HG03439 (cell line): ENCODE data around the gene GAA.
"Not testable (repeated sequence)": the region's sequence is repeated elsewhere in the genome, so short reads cannot be mapped to it uniquely, and the experiment has no call there.

Source experiments
- ATAC-seq: cut with Tn5 transposase; IDR thresholded peaks from one replicate; pipeline ENCODE4 v1.9.1; 2021; ENCODE audit warnings: mild to moderate bottlenecking, moderate library complexity; ENCODE audit not compliant: unreplicated experiment

Gene GAA

DNA sequence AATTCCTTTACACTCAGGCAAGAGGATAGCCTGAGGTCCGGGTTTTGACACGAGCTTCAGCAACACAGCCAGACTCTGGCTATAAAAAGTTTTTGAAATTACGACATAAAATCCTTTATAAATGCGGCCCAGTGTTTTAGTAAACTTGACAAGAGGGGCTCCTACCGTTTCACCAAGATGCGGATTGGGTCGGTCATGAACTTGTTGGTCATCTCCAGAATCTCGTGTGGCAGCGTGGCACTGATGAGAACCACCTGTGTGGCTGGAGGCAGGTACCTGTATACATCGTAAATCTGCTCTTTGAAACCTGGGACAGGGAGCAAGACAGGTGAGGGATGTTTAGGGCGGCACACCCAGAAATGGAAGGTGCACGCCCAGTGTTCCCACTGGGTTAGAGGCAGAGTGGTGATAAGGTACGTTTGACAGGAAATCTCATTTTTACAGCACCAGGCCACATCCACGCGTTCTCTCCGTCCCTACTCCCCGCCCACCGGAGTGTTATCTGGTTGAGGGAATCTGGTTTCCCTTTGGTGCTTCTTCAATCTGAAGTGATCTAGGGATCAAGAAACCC, 37.6 kb downstream of the GAA start:
- no peak for ATAC-seq

DNA sequence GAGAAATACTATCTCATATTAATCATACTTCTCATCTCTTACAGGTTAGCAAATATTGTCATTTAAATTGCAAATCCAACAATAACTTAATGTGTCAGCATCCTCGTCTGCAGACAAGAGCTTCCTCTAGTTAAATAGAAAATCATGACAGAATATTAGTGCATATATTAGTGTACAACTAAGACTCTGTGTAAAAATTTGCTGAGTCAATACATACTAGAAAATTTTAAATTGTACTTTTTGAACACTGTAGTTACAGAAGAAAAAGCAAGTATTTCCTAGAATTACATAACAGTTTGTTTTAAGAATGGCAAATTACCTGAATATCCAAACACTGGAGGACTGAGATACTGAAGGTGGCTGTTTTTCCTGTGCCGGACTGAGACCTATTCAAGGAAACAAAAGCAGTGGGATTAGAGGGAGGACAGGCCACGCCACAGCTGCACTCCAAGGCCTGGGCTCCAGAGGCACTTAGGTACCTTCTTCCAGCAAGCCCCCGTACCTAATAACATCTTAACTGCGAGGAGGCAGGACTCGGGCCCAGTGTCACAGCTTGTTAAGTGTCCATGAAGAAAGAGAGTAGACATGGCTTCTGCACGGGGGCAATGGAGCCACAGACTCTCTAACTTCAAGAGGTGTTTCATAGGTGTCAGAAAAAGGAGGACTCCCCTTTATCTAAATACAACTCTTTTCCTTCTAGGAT, 40.2 kb downstream of the GAA start:
- ATAC-seq = no peak

DNA sequence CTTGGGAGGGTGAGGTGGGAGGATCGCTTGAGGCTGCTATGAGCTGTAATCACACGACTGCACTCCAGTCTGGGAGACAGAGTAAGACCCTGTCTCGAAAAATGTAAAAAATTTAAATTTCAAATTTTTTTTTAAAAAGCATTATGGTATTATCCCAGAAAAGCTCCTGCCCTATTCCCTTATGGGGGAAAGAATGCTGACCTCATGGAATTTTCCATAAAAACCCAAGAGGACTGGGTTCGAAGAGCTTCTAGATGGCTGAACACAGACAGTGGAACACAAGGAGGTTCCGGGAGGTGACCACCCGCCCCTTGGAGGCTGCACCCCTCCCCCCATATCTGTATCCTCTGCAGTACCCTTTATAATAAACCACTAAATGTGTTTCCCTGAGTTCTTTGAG, 41.5 kb downstream of the GAA start:
- no peak for ATAC-seq

DNA sequence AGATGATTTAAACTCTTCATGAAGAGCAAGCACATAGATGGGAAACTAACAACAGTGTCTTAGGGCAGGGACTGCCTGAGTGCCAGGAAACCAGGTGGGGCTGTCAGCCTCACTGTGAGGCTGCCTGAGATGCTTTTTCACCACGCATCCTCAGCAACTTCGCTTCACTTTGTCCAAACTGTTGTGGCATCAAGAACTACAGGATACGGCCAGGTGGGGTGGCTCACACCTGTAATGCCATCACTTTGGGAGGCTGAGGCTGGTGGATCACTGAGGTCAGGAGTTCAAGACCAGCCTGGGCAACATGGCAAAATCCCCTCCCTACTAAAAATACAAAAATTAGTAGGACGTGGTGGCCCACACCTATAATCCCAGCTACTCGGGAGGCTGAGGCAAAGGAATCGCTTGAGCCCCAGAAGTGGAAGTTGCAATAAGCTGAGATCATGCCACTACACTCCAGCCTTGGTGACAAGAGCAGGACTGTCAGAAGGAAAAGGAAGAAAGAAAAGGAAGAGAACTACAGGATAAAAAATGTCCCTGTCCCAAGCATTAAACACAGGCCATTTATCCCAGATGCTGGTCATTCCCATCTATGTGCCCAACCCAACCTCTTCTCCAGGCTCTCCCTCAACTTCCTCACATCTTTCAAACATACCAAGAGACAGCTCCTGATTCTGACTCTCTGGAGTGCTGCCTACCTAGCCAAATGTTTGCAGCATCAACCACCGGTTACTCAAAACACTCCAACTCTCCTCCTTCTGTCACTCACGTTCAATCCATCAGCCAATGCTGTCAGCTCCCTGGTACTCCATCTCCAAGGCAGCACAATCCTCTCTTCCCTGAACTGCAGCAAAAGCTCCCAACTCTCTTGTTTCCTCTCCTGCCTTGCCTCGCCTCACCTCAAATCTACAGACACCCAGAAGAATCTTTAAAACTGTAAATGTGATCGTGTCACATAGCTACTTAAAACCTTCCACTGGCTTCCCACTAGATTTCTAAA, 44.0 kb downstream of the GAA start:
- ATAC-seq = no peak

- peak; percentile 23 for ATAC-seq
Observed at GRCh38 chr17:80146121-80147034, 45.0 kb downstream of the GAA start.

DNA sequence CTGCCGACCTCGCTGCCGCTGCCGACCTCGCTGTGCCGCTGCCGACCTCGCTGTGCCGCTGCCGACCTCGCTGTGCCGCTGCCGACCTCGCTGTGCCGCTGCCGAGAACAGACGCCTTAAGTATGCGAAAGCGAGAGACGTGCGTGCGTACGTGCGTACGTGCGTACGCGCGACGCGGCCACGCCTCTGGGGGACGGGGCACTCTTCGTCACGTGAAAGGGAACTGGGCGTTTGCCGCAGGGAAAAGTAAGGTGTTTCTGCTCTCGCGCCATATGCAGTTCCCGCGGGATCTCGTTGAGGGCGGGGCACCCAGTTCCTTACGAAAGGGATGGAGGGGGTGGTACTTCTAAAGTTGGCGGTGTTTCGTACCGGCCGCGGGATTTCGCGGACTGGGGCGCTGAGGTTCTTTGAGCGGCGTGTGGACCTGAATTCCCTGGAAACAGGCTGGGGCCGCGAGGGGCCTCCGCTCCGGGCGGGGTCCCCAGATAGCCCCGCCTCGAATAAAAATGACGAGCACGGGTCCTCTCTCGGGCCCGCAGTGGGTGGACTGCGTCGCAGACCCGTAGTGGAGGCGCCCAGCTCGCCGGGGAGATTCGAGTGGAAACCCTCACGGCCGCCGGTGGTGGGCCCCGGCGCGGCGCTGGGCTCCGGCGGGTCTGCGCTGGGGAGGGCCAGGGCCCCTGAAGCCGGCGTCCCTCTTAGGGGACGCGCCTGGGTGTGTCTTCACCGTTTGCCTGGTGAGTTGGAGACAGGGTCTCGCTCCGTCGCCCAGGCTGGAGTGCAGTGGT, 45.8 kb downstream of the GAA start, which contains the start of gene EIF4A3:
Gene EIF4A3, minus strand, starts transcription at position 94 of the 788 bp plus-strand sequence. CDS start 167 bp downstream, outside the sequence.
- peak; percentile 83 for ATAC-seq

DNA sequence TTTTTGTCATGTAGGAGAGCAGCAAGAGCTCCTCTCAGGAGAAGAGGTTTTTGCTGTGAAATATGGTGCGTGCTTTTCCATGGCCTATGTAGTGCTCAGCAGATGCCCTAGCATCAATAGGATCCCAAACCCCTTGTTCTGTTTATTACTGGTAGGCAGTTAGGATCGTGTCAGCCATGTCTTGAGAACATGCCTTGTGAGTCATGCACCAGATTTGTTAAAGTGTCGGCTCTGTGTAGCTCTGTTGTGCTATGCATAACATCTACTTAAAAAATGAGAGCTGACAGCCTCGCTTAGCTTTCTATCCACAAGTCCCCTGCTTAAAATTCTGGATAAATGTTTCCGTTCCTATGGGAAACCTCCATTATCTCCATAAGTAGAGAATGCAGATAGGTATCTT, 50.0 kb downstream of the GAA start:
- no peak for ATAC-seq

GRCh38 chr17:80152081-80152702, 50.8 kb downstream of the GAA start:
- no peak for ATAC-seq

DNA sequence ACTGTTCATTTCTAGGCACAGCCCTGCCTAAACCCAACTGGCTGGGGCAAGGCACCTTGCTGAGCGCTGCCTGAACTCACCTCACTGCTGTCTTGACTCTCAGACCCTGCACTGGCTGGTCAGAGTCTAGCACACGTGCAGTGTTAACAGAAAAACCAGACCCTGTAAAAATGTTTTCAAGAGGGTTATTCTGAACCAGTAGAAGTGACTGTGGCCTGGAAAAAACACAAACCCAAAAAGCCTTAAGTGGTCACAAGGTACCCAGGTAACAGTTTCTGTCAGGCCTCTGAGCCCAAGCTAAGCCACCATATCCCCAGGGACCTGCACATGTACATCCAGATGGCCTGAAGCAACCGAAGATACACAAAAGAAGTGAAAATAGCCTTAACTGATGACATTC, 51.6 kb downstream of the GAA start:
- no peak for ATAC-seq

DNA sequence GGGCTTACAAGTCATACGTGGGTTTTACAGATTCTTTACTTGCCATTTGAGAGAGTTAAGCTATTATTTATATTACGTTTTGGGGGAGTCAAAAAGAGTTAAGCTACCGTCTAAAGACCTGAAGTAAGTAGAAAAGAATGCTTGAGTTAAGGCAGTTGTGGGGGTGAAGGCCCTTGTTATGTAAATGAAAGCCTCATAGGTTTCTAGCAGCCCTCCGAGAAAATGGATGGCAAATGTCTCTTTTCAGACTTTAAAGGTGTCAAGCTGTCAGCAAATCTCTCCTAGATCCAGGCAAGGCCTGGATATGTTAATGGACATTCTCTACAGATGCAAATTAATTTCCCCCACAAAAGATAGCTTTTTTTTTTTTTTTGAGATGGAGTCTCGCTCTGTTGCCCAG, 52.8 kb downstream of the GAA start:
- no peak for ATAC-seq

DNA sequence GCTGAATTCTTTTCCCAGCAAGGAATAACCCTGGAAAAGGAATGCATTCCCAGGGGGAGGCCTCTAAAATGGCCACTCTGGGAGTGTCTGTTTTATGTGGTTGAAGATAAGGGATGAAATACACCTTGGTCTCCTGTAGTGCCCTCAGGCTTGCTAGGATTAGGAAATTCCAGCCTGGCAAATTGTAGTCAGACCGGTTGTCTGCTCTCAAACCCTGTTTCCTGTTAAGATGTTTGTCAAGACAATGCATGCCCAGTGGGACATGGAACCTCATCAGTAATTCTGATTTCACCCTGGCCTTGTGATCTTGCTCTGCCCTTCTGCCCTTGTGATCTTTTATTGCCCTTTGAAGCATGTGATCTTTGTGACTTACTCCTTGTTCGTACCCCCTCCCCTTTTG, 54.2 kb downstream of the GAA start:
- ATAC-seq = not testable (repeated sequence)

DNA sequence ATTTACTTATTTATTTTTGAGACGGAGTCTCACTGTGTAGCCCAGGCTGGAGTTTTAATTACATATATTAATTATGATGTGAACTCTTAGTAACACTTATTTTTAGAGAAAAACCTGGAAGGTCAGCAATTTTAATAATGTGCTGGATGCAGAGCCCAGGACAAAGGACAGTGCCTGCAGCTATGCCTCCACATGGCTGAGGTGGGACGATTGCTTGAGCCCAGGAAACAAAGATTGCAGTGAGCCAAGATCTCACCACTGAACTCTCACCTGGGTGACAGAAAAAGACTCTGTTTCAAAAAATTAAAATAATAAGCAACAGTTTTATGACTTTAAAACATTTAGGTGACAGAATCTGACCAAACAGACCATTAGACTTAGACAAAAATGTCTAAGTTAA, 57.5 kb downstream of the GAA start:
- ATAC-seq = no peak

GRCh38 chr17:80160536-80160935, 59.2 kb downstream of the GAA start:
- no peak for ATAC-seq

DNA sequence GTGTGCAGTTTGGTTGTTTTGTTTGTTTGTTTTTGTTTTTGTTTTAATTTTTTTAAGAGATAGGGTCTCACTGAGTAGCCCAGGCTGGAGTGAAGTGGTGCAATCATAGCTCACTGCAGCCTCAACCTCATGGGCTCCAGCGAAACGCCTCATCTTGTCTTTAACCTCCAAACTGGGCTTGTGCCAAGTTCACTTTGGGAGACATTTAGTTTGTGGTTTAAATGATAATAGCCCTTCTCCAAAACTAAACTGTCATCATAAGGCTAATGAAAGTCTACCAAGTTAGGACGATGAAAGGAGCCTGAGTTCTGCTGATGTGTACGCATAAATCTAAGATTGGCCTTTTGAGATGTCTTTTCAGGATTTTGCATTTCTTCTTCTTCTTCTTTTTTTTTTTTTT, 62.0 kb downstream of the GAA start:
- no peak for ATAC-seq

DNA sequence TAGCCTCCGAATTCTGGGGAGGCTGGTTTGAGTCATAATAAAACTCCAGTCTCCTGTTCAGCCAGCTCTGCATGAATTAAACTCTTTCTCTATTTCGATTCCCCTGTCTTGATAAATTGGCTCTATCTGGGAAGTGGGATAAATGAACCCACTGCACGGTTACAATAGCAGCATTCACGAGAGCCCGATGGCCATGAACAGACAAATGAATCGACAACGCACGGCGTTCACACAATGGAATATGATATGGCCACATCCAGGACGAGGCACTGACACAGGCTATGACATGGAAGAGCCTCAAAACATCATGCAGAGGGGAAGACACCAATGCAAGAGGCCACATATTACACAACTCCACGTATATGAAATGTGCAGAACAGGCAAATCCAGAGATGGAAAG, 62.8 kb downstream of the GAA start:
- ATAC-seq = no peak

DNA sequence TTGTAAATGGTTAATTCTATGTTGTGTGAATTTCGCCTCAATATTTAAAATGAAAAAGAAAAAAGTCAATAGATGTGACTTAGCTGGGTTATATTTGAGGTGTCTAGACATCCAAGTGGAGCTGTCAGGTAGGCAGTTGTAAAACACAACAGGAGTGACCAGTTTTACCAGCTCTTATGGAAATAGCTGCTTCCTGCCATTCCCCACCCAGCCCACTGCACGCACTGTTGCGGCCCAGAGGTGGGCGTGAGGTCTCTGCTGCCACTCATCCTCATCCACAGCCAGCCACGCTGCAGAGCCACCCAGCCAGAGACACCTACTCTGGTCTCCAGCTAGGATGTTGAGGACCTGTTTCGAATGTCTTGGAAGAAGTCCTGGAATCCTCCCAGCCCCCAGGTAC, 65.1 kb downstream of the GAA start:
- no peak for ATAC-seq

DNA sequence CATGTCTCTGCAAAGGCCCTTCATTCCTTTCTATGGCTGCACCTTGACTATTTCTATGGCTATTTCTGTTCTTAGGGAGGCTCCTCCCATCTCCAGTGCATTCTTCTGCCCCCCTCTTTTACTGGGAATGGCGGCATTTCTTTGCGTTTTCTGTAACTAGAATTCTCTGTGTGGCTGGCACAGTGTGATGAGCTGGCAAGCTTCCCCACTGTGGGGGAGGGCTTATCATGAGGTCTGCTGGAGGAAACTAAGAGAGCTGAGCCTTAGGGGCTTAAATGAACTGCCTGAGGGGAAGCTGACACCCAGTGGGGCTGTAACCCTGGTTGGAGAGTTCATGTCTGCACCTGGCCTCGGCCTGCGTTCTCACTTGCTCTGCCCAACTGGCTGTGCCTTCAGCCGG, 67.0 kb downstream of the GAA start:
- no peak for ATAC-seq

DNA sequence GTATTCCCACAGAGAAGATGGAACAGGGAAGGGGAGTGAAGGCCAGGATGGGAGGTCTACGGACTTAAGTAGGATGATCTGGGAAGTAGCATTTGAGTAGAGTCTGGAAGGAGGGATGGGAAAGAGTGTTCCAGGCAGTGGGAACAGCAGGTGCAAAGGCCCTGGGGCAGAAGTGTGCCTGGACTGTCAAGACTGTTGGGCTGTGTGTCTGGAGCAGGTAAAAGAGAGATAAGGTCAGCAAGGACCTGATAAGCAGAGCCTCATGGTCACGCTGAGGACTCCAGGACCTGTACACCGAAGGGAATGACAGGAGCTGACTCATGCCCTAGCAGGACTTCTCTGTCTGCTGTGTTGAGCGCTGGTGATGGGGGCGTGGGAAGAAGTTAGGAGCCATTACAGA, 67.7 kb downstream of the GAA start:
- ATAC-seq = no peak
